GF-D8 (cell line): Measurements from ENCODE around the gene ABLIM3.

Experiments
- DNase-seq: peaks from one replicate; lab custom pipeline; 2025; lab: John Stamatoyannopoulos, UW

ABLIM3 gene

DNA sequence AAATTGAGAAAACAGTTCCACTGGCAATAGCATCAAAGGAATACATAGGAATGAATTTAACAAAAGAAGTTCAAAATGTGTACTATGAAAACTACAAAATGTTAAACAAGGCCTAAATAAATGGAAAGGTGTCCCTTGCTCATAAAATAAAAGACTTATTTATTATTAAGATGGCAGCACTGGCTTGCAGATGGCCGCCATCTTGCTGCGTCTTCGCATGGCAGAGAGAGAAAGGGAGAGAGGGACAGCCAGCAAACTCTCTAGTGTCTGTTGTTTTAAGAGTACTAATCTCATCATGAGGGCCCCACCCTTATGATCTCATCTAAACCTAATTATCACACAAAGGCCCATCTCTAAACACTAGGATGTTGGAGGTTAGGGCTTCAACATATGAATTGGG lies 47.1 kb downstream of the ABLIM3 start:
- no peak for DNase-seq

DNA sequence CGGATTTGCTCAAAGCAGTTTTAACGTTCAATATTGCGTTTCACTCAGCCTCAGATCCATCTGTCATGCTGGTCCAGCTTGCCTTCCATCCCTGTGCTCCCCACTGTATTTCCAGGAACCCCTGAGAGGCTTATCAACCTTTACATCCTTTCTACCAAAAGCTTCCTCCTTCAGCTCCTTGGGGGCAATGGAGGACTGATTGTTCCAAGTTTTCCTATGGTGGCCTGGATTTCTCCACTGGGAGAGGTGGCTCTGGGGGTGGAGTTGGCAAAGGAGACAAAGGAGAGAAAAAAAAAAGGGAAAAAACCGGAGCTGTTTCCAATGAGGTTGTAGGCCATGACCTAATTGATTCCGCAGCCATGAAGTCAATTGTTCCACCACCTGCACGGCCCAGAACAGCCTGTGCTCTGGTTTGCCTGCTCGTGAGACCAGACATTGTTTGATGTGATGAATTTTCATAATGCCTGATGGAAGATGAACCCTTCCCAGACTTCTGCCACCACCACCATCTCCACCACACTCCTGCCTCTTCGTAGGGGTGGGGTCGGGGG lies 54.1 kb downstream of the ABLIM3 start:
- DNase-seq = no peak

DNA sequence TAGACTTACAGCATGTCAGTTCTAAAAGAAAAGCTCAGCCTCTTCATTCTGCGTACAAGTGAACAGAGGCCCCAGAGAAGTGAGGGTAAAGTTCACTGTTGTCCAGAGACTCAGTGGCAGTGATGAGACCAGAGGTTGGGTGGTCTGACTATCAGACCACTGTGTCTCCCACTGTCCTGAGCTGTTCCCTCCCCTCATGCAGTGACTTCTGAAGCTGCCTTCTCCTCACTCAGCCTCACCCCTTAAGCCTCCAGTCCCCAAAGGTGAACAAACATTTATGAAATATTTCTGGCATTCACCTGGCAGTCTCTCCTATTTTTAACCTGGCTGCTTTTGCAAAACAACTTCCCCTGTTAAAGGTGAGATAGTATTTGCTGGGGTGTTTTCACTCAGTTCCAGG lies 54.7 kb downstream of the ABLIM3 start:
- DNase-seq = no peak

DNA sequence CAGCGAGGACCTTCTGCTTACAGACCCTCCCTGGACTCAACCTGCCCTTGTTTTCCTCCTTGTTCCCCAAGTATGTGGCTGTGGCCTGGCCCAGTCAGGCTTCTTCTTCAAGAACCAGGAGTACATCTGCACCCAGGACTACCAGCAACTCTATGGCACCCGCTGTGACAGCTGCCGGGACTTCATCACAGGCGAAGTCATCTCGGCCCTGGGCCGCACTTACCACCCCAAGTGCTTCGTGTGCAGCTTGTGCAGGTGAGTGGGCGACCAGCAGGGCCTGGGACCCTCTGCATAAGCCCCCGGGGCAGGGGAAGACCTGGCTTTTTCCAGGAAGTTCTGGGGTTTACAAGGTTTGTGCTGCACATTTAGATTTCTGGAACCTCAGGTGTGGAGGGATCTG lies 56.9 kb downstream of the ABLIM3 start:
- DNase-seq = no peak

DNA sequence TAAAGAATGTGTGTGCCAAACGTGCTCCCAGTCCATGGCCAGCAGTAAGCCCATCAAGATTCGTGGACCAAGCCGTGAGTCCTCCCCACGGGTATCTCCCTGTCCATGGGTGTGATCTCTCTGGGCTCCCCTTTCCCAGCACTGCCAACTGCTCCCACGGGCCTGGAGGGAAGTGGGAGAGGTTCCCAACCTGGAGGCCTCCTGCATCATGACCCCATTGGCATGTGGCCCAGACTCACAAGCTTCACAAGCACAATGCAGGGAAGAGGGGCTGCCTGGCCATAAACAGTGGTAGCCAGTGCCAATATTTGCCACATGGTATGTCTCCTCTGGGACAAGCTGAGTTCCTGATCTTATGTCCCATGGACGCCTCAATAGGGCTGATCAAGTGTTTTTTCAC lies 59.1 kb downstream of the ABLIM3 start:
- DNase-seq = no peak

DNA sequence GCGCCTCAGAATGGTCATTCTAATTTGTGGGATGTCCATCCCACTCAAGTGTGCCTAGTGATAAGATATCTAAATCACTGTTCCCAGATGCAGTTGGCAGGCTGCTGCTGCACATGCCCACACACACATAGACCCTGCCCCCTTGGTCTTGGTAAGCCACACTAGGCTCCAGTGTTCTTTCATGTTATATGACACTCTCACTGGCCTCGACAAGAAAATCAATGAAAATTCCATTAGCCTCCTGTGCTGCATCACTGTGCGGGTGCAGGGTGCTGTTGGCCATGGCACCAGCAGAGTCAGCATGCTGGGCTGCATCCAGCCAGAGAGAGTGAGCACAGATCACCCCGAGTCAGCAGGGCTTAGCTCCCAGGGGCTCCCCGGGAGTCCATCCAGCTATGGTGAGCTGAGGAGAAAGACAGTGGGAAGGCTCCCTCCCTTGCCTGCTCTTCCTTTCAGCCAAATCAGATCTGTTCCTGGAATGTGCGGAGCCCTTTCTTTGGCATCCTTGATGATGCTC lies 59.9 kb downstream of the ABLIM3 start:
- no peak for DNase-seq

DNA sequence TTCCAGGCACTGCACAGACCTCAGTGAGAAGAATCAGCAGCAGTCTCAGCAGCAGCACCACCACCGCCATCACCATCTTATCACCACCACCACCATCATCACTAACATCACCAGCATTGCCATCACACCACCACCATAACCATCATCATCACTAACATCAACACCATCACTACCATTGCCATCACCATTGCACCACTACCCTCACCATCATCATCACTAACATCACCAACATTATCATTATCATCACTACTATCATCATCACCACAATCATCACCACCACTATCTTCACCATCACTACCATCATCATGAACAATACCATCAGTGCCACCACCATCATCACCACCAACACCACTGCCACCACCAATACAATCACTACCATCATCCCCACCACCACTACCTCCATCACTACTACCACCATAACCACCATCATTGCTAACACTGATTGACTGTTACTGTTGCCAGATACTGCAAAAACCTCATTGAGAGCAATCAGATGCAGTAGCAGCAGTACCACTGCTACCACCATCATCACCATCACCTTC lies 61.7 kb downstream of the ABLIM3 start:
- no peak for DNase-seq

DNA sequence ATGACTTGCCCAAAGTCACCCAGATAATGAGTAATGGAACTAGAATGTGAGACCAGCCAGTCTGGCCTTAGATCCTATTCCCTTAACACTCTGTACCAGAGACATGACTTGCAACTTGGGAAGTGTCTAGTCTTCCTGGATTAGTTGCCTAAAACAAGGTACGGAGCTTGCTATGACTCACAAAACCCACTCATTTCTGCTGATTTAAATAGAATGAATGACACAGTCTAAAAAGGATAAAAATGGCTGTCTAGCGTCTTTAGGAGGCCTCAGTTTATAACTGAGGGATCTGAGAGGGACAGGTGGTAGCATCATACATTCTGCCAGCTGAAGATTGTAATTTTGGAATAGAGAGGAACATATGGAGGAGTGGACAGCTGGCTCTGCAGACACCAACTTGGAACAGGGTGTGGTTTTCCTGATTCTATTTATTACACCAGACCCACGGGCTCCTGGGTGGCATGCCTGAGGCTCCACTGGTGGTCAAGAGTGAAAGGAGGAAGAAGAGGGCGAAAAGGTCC lies 62.7 kb downstream of the ABLIM3 start:
- DNase-seq = no peak

DNA sequence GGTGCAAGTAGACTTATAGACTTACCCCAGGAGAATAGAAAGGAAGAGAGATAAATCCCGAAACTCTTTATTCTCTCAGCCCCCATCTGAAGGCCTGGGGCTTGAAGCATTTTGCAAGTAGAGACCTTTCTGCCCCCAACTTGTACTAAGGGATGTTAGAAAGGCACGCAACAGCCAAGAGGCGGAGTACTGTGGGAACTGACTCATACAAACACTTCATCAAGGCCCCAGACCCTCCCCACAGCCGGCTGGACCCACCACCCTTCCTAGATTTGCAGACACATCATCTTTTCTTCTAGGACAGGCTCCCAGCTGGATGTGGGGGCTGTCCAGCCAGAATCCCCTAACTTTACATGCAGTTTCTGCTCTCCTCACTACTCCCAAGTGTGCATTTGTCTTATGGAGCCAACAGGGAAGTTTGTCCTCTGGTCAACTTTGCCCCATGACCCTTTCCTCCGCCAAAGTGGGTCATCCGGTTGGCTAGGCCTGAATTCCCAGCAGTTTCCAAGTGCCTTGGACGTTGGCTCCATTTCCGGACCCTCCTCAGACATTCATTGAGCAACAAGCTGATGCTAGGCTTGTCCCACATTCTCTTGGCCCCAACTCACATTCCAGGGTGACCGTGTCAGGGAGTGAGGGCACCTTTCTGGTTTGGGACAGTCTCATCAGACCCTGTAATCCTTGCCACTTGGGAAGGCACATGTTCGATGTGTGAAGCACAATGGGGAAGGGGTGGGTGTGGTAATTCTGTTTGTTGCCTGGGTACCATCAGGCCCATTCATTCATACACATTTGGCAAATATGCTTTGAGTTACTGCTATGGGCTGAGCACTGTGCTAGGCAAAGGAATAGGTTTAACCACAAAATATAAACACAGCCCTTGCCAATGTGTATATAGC lies 64.6 kb downstream of the ABLIM3 start:
- DNase-seq = no peak

DNA sequence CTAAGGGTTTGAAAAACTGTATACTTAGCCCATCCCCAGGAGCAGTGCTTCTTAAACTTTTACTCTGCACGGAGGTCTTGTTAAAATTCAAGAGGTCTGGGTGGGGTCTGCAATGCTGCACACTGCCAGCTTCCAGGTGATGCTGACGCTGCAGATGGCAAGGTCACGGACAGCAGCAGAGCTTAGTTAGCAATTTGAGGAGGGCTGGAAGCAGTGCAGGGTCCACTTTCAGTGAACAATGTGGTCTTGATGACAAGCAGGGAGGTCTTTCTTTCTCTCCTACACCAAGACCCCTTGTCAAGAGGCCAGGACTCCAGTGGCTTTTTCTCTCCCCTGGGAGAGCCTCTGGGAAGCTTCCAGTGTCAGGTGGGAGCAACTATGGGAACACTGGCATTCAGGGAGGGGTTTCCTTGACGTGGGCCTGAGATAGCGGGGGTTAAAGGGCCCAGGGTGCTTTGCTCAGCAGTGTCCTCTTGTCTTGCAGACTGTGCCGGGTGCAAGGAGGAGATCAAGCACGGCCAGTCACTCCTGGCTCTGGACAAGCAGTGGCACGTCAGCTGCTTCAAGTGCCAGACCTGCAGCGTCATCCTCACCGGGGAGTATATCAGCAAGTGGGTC lies 65.3 kb downstream of the ABLIM3 start:
- DNase-seq = no peak

DNA sequence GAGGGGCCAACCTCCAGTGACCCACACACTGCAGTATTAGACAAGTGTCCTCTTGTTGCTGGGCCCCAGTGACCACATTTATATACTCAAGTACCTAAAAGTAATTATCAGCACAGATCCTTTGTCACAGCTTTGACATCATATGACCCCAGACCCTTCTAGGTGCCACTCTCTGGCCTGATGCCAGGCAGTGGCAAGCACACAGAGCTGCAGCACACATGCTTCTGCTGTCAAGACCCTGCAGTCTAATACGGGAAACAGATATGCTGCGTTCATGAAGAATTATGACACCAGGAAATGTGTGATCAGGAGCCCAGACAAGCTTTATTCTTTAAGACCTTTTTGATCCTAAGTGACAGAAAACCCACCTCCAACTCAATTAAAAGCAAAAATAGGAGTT lies 66.5 kb downstream of the ABLIM3 start:
- no peak for DNase-seq

DNA sequence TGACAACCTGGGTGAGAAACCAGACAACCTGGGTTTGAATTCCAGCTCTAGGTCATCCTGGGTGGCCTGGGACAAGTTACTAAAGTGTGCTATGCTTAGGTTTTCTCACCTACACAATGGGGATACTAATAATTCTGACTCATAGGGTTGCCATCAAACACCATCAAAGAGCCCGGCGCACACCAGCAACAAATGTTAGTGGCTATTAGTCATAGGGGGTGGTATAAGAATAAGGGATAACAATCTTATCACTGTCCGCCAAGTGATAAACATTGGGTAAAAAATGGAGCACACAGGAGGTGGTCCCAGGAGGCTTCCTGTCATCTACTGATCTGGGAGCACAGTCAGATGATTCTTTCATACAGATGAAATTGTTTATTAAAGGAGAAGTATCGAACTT lies 68.9 kb downstream of the ABLIM3 start:
- DNase-seq = no peak

DNA sequence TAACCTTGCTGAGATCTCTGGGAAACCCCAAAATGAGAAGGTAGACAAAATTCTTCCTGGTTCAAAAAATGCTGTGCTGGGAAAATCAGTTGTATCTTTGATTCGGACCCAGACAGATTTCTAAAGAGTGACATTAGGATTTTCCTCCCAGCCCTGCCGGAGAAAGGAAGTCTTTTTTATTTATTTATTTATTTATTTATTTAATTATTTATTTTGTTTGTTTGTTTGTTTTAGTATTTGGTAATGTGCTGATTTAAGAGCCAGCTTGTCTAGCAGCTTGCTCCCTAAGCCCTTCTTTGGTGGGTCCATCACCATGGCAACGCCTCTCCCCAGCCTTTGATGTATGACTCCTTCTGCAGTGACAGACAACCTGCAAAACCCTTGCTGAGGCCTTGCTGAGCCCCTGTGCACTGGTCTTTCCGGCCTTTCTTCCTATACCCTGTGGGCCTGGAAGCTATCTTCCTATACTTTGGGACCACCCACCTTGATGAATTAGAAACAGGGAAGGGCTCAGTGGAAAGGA lies 69.7 kb downstream of the ABLIM3 start:
- DNase-seq = no peak

DNA sequence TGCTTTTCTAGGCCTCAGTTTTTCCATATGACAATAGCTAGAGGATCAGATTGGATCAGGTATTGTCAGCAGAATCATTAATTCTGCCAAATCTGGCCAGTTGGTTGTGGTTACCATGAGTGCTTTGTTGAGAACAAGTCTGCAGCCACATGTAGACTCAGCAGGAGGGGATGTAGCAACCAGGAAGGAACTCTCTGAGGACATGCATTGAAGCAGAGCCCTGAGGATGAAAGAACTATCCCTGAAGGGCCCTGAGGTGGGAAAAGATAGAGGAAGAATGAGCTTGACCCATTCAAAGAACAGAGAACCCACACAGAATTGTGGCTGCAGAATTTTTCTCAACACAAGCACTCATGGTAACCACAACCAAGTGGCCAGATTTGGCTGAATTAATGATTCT lies 70.3 kb downstream of the ABLIM3 start:
- no peak for DNase-seq

DNA sequence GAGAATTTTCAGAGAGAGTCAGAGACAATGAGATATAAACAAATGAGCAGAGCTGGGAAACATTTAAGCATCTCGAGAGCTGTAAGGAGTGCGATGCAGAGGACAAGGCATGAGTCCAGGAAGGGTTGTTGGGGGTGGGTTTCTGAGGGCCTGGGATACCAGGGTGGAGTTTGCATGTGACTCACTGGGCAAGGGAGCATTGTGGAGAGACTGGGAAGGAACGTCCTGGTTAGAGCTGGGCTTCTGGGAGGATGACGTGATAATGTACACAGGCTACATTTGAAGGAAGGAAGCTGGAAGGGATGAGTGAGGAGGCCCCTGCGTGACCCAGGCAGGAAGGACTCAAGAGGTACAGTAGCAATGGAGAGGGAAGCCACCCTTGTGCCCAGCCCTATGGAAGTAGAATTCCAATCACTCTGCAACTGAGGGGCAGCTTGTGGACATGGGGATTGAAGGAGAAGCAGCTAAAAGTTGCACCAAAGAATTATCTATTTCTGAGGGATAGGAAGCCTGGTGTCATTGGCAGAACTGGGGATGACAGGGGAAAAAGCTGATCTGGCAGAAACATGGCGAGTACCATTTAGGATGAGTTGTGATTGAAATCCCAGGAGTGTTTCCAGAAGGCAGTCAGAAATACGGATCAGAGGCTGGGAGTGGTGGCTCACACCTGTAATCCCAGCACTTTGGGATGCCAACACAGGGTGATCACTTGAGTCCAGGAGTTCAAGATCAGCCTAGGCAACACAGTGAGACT lies 71.1 kb downstream of the ABLIM3 start:
- no peak for DNase-seq

DNA sequence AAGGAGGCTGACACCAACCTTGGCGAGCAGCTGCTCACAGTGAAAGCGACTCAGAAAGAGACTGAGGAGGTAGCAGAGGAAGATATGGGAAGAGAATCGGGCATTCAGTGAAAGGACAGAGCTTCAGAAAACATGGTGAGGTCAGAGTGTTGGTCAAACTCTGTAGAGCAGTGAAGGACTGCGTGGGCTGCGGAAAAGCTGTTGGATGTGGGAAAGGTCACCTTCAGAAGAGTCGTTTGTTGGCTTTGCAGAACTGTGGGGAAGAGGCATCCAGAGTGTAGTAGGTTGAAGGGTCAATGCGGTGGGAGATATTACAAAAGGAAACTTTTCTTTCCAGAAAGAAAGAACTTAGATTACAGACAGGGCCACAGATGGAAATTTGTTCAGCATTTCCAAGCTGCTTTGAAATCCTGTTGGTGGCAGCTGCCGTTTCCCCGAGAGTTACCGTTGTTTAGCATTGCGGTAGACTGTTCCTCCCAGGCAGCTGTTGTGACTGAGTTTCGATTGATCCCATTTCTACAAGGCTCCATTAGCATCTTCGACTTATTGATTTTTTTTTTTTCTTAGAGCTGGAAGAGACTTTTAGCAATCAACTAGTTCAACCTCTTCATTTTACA lies 72.1 kb downstream of the ABLIM3 start:
- no peak for DNase-seq

DNA sequence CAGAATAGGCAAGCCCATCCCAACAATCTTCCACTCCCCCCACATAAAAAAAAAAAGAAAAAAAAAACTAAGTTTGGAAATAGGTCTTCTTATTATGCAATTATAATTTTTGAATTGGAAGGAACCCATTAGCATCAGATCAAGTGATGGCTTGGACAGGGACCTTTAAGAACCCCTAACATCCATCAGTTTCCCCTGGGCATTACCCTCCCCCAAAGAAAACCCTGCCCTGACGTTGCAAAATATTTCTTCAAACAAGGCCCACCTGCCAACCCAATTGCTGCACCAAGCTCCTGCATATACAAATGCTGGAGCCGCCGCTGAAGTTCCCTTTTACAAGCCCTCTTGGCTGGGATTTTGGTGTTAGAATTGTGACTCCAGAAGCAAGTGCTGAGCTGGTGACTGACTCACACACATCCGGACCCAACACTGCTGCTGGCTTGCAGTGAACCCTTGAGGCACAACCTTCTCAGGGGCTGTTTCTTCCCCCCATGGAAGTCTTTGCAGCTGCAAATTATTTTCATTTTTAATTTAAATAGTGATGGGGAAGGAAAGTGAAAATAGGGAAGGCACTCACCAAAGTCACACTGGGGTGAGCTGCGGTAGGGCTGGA lies 74.3 kb downstream of the ABLIM3 start:
- no peak for DNase-seq

DNA sequence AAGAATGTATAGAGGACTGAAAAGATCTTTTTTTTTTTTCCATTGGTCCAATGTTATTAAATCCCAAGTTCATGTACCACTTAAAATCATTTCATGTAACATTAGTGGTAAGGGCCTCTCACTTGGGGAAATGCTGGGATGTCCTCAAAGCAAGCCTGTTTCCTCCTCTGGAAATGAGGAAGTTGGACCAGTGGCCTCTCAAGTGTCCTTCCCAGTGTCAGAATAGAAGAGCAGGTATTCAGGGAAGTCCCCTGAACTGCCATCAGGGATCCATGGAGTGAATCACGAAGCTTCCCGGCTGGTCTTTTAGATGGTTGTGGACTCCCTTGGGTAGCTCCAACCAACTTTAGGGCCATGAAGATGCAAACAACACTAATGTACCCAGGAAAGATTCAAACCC lies 75.2 kb downstream of the ABLIM3 start:
- no peak for DNase-seq

DNA sequence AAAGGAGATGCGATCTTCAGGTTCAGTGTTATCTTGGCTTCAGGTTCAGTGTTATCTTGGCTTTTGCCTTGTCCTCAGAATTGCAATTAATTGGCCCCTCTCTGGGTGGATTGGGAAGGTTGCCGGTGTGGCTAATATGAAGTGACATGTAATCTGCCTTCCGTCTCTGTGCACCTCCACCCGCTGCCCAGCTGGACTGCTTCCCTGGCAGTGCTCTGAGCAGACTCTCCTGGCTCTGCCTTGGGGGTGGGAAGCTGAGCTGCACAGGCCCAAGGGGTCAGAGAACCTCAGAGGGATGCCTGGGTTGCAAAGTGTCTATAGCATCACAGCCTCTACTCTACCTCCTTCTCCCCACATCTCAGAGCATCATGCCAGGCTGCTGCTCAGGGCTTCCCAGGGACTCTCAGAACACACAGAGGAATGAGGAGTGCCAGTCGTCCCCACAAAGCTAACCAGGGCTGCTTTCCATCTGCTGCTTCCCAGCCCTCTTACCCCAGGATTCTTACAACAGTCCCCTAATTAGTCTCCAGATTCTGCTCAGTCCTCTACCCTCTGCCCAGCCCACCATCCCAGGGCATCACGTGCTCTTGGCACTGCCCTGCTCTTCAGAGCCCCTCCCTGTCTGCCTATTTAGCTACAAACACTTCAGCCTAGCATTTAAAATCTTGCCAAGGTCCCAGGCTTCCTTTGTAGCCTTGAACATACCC lies 76.0 kb downstream of the ABLIM3 start:
- DNase-seq = no peak

DNA sequence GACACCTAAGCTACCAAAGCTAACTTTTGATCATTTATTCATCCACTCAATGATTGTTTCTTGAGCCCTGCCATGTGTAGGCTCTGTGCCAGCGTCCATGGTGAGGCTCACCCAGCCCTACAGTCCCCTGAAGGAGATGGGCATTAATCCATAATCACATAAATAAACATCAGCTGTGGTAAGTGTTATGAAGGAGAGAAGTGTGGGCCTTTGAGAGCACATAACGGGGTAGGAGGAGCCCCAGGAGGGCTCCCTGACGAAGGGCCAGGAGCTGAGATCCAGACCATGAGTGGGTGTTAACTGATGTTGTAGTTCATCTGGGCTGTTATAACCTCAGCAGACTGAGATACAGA lies 76.5 kb downstream of the ABLIM3 start:
- no peak for DNase-seq
